Effector memory CD8-positive, alpha-beta T cell (primary cell): Measurements from ENCODE around the gene MCRIP2.
A peak's percentile ranks its signal among the peaks of the same experiment; 100 is the strongest.

Experiments used
- ATAC-seq: fragments of 150-1000 bp; cut with Tn5 transposase; replicated peaks from 2 replicates; pipeline ENCODE4 v1.10.0; 2021; ENCODE audit warnings: mild to moderate bottlenecking, moderate library complexity
- DNase-seq, 3 experiments: peaks; one replicate each; pipeline ENCODE4 v3.0.0; 2021
- H3K27ac Mint-ChIP-seq, 2 donors: one replicate each; pipeline ENCODE4 v1.8.0; 2022; ENCODE audit warnings: mild to moderate bottlenecking in 2 of 2, mixed read lengths in 2 of 2, moderate library complexity in 2 of 2
- H3K27me3 Mint-ChIP-seq, 2 donors: one replicate each; pipeline ENCODE4 v1.8.0; 2022; ENCODE audit warnings: mixed read lengths in 2 of 2
- H3K36me3 Mint-ChIP-seq: one replicate; pipeline ENCODE4 v1.8.0; 2022; ENCODE audit warnings: mild to moderate bottlenecking, moderate library complexity, mixed read lengths; ENCODE audit not compliant: insufficient read depth
- H3K4me1 Mint-ChIP-seq, 2 donors: one replicate each; pipeline ENCODE4 v1.8.0; 2022; ENCODE audit warnings: low read depth in 2 of 2, mixed read lengths in 2 of 2
- H3K4me3 Mint-ChIP-seq, 2 donors: one replicate each; pipeline ENCODE4 v1.8.0; 2022; ENCODE audit warnings: mild to moderate bottlenecking in 2 of 2, mixed read lengths in 2 of 2, moderate library complexity in 2 of 2
- H3K9me3 Mint-ChIP-seq, 2 donors: one replicate each; pipeline ENCODE4 v1.8.0; 2022; ENCODE audit warnings: mixed read lengths in 2 of 2

MCRIP2 gene

GRCh38 chr16:676913-677312 is 35.3 kb downstream of the MCRIP2 start:
- Mint-ChIP-seq H3K36me3 (peaks cover 11% of the 10 kb centered on the region), H3K4me3 (no peak overlapping the region), H3K9me3 (no peaks in the 10 kb centered on the region), H3K4me1 (peaks cover 11 to 26% of the 10 kb centered on the region in 2 donors), H3K27me3 (peaks cover 0 to 6% of the 10 kb centered on the region in 2 donors), H3K27ac (no peak overlapping the region)
- DNase-seq, result no peak
- ATAC-seq, result no peak

DNA sequence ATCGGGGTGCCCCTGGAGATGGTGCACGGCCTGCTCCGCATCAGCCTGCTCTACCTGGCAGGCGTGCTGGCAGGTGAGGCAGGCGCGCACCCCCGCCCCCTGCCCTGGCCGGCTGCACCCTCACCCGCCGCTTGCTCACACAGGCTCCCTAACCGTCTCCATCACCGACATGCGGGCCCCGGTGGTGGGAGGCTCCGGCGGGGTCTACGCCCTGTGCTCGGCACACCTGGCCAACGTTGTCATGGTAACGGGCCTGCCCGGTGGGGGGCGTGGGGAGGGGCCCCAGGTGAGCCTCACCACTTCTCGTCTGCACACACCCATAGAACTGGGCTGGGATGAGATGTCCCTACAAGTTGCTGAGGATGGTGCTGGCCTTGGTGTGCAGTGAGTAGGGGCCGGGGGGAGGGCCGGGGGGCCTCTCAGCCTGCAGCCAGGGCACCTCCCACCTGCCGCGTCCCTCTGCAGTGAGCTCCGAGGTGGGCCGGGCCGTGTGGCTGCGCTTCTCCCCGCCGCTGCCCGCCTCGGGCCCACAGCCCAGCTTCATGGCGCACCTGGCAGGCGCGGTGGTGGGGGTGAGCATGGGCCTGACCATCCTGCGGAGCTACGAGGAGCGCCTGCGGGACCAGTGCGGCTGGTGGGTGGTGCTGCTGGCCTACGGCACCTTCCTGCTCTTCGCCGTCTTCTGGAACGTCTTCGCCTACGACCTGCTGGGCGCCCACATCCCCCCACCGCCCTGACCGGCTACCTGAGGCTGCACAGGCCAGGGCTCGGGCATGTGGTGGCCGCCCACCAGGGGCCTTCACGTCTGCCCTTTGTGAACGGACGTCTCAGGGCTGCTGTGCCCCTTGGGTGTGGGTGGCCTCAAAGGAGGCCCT is 35.9 kb downstream of the MCRIP2 start:
- H3K4me1 Mint-ChIP-seq, result peaks cover 11 to 31% of the 10 kb centered on the region in 2 donors
- peaks cover 17% of the 10 kb centered on the region for H3K36me3 Mint-ChIP-seq
- H3K27me3 Mint-ChIP-seq, result peaks cover 0 to 6% of the 10 kb centered on the region in 2 donors
- H3K4me3 Mint-ChIP-seq, result peak overlapping the region in 1 of 2 donors; percentile 45
- no peak for ATAC-seq
- no peaks in the 10 kb centered on the region for H3K9me3 Mint-ChIP-seq
- DNase-seq, result no peak
- H3K27ac Mint-ChIP-seq, result no peak overlapping the region

DNA sequence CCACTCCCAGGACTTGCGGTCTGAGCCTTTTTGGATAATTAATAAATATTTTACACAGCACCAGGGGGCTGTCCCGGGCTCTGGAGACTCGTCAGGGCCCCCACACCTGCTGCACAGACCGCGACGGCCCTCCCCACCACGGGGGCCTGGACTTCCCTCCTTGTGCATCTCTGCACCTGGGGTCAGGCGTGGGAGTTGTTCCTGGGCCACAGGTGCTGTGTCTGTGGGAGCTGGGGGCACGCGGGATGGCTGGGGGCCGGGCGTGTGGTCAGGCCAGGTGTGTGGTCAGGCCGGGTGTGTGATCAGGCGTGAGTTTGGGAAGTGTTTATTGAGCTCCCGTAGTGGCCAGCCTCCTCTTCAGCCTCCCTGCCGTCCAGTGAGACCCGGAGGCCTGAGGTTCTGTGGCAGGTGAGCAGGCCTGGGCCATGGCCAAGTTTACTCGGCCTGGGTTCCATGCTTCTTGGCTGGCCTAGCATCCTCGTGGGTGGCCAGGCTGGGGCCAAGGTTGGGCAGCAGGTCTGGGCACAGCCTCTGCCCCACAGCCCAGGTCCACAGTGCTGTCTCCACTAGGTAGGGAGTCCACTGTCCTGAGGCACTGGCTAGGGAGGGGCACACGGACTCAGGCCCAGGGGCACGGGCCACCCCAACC is 36.7 kb downstream of the MCRIP2 start:
- peaks cover 0 to 6% of the 10 kb centered on the region in 2 donors for H3K27me3 Mint-ChIP-seq
- ATAC-seq (no peak), DNase-seq (no peak)
- H3K36me3 Mint-ChIP-seq, result peaks cover 24% of the 10 kb centered on the region
- H3K27ac Mint-ChIP-seq, result peak overlapping the region in 1 of 2 donors; percentile 62
- H3K4me1 Mint-ChIP-seq, result peaks cover 11 to 35% of the 10 kb centered on the region in 2 donors
- H3K4me3 Mint-ChIP-seq, result peak overlapping the region; percentile 75 to 78
- no peaks in the 10 kb centered on the region for H3K9me3 Mint-ChIP-seq

- peak overlapping the region; percentile 75 to 78 for H3K4me3 Mint-ChIP-seq
- H3K4me1 Mint-ChIP-seq, result peaks cover 11 to 36% of the 10 kb centered on the region in 2 donors
- H3K9me3 Mint-ChIP-seq, result no peaks in the 10 kb centered on the region
- peak overlapping the region; percentile 25 to 62 for H3K27ac Mint-ChIP-seq
- ATAC-seq (peak; percentile 6), DNase-seq (peak in 2 of 3 experiments; percentile 33 to 35)
- H3K36me3 Mint-ChIP-seq, result peaks cover 31% of the 10 kb centered on the region
- peaks cover 0 to 6% of the 10 kb centered on the region in 2 donors for H3K27me3 Mint-ChIP-seq
Measured at GRCh38 chr16:678858-679813, 37.5 kb downstream of the MCRIP2 start.

DNA sequence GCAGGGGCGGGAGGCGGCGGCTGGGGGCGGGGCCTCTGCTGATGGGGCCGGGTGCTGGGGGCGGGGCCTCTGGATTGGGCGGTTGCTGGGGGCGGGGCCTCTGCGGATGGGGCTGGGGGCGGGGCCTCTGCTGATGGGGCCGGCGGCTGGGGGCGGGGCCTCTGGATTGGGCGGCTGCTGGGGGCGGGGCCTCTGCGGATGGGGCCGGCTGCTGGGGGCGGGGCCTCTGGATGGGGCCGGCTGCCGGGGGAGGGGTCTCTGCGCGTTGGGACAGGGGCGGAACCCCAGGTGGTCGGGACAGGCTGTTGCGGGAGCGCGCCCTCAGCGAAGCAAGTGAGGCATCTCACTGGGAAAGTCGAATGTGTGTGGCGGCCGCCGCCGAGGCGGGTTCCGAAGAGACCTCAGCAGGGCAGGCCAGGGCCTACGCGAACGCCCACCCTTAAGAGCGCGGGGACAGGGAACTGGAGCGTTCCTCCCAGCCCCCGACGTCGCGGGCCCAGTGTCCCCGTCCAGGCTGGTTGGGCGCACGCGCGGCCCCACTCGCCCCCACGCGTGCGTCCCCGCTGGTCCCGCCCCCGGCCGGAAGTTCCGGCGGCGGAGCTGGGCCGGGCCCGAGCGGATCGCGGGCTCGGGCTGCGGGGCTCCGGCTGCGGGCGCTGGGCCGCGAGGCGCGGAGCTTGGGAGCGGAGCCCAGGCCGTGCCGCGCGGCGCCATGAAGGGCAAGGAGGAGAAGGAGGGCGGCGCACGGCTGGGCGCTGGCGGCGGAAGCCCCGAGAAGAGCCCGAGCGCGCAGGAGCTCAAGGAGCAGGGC is 38.4 kb downstream of the MCRIP2 start, which contains the start of gene STUB1:
Gene STUB1 (plus strand): TSS at position 597 of the 811 bp plus-strand sequence. CDS start 116 bp downstream, at position 713.
- Mint-ChIP-seq H3K9me3 (no peaks in the 10 kb centered on the region), H3K4me3 (peak within 1 kb of the TSS; percentile 75 to 78), H3K4me1 (peaks cover 10 to 35% of the 10 kb centered on the region in 2 donors), H3K36me3 (peaks cover 35% of the 10 kb centered on the region), H3K27me3 (peaks cover 0 to 3% of the 10 kb centered on the region in 2 donors), H3K27ac (peak within 1 kb of the TSS; percentile 44 to 62)
- DNase-seq, result peak; percentile 70 to 76 (median 76)
- ATAC-seq, result peak; percentile 48

- peak overlapping the region in 1 of 2 donors; percentile 32 for H3K27ac Mint-ChIP-seq
- H3K36me3 Mint-ChIP-seq, result peaks cover 35% of the 10 kb centered on the region
- no peaks in the 10 kb centered on the region for H3K9me3 Mint-ChIP-seq
- DNase-seq, result no peak
- peak overlapping the region; percentile 75 to 78 for H3K4me3 Mint-ChIP-seq
- peaks cover 7 to 33% of the 10 kb centered on the region in 2 donors for H3K4me1 Mint-ChIP-seq
- no peaks in the 10 kb centered on the region for H3K27me3 Mint-ChIP-seq
- ATAC-seq, result no peak
Measured at GRCh38 chr16:680625-680945, 39.0 kb downstream of the MCRIP2 start.

GRCh38 chr16:680967-681745 is 39.5 kb downstream of the MCRIP2 start:
- ATAC-seq, result no peak
- H3K27ac Mint-ChIP-seq, result peak overlapping the region; percentile 32 to 44
- H3K9me3 Mint-ChIP-seq, result no peaks in the 10 kb centered on the region
- peaks cover 7 to 37% of the 10 kb centered on the region in 2 donors for H3K4me1 Mint-ChIP-seq
- H3K4me3 Mint-ChIP-seq, result peak overlapping the region; percentile 75 to 78
- H3K36me3 Mint-ChIP-seq, result peaks cover 35% of the 10 kb centered on the region
- DNase-seq, result no peak
- no peaks in the 10 kb centered on the region for H3K27me3 Mint-ChIP-seq

GRCh38 chr16:681746-682427 is 40.3 kb downstream of the MCRIP2 start:
- Mint-ChIP-seq H3K9me3 (no peaks in the 10 kb centered on the region), H3K4me3 (peak overlapping the region; percentile 75 to 78), H3K36me3 (peaks cover 35% of the 10 kb centered on the region), H3K27ac (peak overlapping the region in 1 of 2 donors; percentile 32), H3K27me3 (no peaks in the 10 kb centered on the region), H3K4me1 (peaks cover 7 to 36% of the 10 kb centered on the region in 2 donors)
- DNase-seq (no peak), ATAC-seq (no peak)

GRCh38 chr16:682493-683395 is 41.1 kb downstream of the MCRIP2 start:
- Mint-ChIP-seq H3K4me1 (peaks cover 7 to 35% of the 10 kb centered on the region in 2 donors), H3K4me3 (peak overlapping the region; percentile 75 to 78), H3K27ac (peak overlapping the region; percentile 65 to 83), H3K36me3 (peaks cover 35% of the 10 kb centered on the region), H3K9me3 (no peaks in the 10 kb centered on the region), H3K27me3 (no peaks in the 10 kb centered on the region)
- DNase-seq (no peak), ATAC-seq (no peak)

DNA sequence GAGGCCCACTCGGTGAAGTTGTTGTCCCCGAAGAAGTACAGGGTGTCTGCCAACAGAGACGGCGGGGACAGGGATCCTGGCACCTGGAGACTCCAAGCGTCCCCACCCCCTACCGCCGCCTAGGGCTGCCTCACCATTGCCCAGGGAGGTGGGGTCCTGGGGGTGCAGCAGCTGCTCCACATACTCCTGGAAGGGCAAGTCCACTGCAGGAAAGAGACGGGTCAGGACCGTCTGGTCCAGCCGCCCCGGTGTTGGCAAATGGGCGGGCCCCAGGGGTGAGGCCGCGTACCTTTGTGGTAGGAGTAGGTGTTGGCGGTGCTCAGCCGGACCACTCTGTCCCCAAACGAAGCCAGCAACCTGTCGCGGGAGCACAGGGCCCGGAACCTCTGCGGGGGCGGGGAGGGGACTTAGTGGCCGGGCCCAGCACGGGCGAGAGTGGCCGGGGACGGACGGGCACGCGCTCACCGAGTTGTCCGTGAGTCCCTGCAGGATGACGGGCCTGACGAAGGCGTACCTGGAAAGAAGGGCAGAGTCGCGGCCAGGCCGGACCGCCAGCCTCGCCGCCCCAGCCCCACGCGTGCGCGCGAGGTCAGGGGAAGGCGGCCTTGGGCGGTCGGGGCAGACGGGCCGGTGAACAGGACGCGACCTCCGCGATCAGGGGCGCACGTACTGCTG is 41.9 kb downstream of the MCRIP2 start:
- H3K4me1 Mint-ChIP-seq, result peaks cover 7 to 35% of the 10 kb centered on the region in 2 donors
- H3K4me3 Mint-ChIP-seq, result peak overlapping the region; percentile 75 to 78

More for the DNA sequence above, 41.9 kb downstream of the MCRIP2 start:
- no peak for DNase-seq
- H3K9me3 Mint-ChIP-seq, result no peaks in the 10 kb centered on the region
- peak overlapping the region; percentile 65 to 83 for H3K27ac Mint-ChIP-seq
- H3K36me3 Mint-ChIP-seq, result peaks cover 35% of the 10 kb centered on the region
- H3K27me3 Mint-ChIP-seq, result no peaks in the 10 kb centered on the region
- no peak for ATAC-seq
